IPS-20b (cell line): ENCODE measurements around the gene IPCEF1.
"Not testable (repeated sequence)": the region's sequence is repeated elsewhere in the genome, so short reads cannot be mapped to it uniquely, and the experiment has no call there.

Experiments used
- H3K27ac ChIP-seq: one replicate; pipeline ENCODE4 v1.5.1; 2013; ENCODE audit warnings: low read length
- H3K27me3 ChIP-seq: 2 replicates; pipeline ENCODE4 v1.6.1; 2013; ENCODE audit warnings: mild to moderate bottlenecking, low read length, inconsistent platforms; ENCODE audit not compliant: insufficient read depth
- H3K36me3 ChIP-seq: 2 replicates; pipeline ENCODE4 v1.6.1; 2013; ENCODE audit warnings: low read depth, mild to moderate bottlenecking, inconsistent platforms, low read length, moderate library complexity; ENCODE audit not compliant: insufficient read depth
- H3K4me1 ChIP-seq: 2 replicates; pipeline ENCODE4 v1.6.1; 2013; ENCODE audit warnings: mild to moderate bottlenecking, control low read depth, inconsistent platforms, low read length, moderate library complexity; ENCODE audit not compliant: insufficient read depth
- H3K4me3 ChIP-seq: 2 replicates; pipeline ENCODE4 v1.5.1; 2013; ENCODE audit warnings: mild to moderate bottlenecking, low read length, inconsistent platforms
- H3K9ac ChIP-seq: 2 replicates; pipeline ENCODE4 v1.6.1; 2013; ENCODE audit warnings: low read depth, mild to moderate bottlenecking, inconsistent platforms, low read length, moderate library complexity
- H3K9me3 ChIP-seq: 2 replicates; pipeline ENCODE4 v1.6.1; 2013; ENCODE audit warnings: mild to moderate bottlenecking, low read depth, low read length, inconsistent platforms; ENCODE audit not compliant: insufficient read depth

IPCEF1 gene

DNA sequence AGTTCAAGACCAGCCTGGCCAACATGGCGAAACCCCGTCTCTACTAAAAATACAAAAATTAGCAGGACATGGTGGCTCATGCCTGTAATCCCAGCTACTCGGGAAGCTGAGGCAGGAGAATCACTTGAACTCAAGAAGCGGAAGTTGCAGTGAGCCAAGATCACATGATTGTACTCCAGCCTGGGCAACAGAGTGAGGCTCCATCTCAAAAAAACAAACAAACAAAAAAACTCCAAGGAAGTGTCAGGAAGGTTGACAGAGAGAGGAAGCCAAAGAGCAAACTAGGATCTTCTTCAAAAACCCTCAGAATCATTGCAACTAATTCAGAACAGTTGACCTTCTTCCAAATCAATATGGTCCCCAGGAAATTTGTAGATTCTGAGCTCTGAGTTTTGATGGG is 154.9 kb downstream of the IPCEF1 start:
- not testable (repeated sequence) for H3K36me3 ChIP-seq, H3K9me3 ChIP-seq, H3K27ac ChIP-seq, H3K4me1 ChIP-seq, H3K27me3 ChIP-seq, H3K4me3 ChIP-seq, H3K9ac ChIP-seq

- no peak overlapping the region for H3K9ac ChIP-seq
- H3K4me3 ChIP-seq: no peak overlapping the region
- H3K27me3 ChIP-seq: no peaks in the 10 kb centered on the region
- no peaks in the 10 kb centered on the region for H3K4me1 ChIP-seq
- no peaks in the 10 kb centered on the region for H3K9me3 ChIP-seq
- H3K36me3 ChIP-seq: no peaks in the 10 kb centered on the region
- no peak overlapping the region for H3K27ac ChIP-seq
Measured at GRCh38 chr6:154197196-154197860, 159.3 kb downstream of the IPCEF1 start.

- H3K27ac ChIP-seq: no peak overlapping the region
- no peak overlapping the region for H3K4me3 ChIP-seq
- H3K4me1 ChIP-seq: no peaks in the 10 kb centered on the region
- no peak overlapping the region for H3K9ac ChIP-seq
- H3K27me3 ChIP-seq: no peaks in the 10 kb centered on the region
- H3K9me3 ChIP-seq: no peaks in the 10 kb centered on the region
- no peaks in the 10 kb centered on the region for H3K36me3 ChIP-seq
Measured at GRCh38 chr6:154196333-154196885, 160.2 kb downstream of the IPCEF1 start.

GRCh38 chr6:154187714-154188113 is 168.9 kb downstream of the IPCEF1 start:
- H3K4me3 ChIP-seq: no peak overlapping the region
- no peak overlapping the region for H3K9ac ChIP-seq
- H3K36me3 ChIP-seq: no peaks in the 10 kb centered on the region
- H3K27ac ChIP-seq: no peak overlapping the region
- no peaks in the 10 kb centered on the region for H3K4me1 ChIP-seq
- no peaks in the 10 kb centered on the region for H3K27me3 ChIP-seq
- H3K9me3 ChIP-seq: no peaks in the 10 kb centered on the region

GRCh38 chr6:154187203-154187602 is 169.4 kb downstream of the IPCEF1 start:
- Histone ChIP-seq H3K36me3 (no peaks in the 10 kb centered on the region), H3K27me3 (no peaks in the 10 kb centered on the region), H3K4me3 (no peak overlapping the region), H3K4me1 (no peaks in the 10 kb centered on the region), H3K9me3 (no peaks in the 10 kb centered on the region), H3K9ac (no peak overlapping the region), H3K27ac (no peak overlapping the region)

- Histone ChIP-seq H3K9me3 (no peaks in the 10 kb centered on the region), H3K27me3 (no peaks in the 10 kb centered on the region), H3K4me3 (no peak overlapping the region), H3K36me3 (no peaks in the 10 kb centered on the region), H3K27ac (no peak overlapping the region), H3K4me1 (no peaks in the 10 kb centered on the region), H3K9ac (no peak overlapping the region)
Measured at GRCh38 chr6:154179434-154179833, 177.2 kb downstream of the IPCEF1 start.

DNA sequence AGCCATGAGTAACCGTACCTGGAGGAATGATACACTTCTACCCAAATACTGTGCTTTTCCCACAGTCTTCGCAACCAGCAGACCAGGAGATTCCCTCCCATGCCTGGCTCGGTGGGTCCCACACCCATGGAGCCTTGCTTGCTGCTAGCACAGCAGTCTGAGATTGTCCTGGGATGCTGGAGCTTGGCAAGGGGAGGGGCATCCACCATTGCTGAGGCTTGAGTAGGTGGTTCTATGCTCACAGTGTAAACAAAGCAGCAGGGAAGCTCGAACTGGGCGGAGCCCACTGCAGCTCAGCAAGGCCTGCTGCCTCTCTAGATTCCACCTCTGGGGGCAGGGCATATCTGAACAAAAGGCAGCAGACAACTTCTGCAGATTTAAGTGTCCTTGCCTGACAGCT is 184.2 kb downstream of the IPCEF1 start:
- not testable (repeated sequence) for H3K27ac ChIP-seq

DNA sequence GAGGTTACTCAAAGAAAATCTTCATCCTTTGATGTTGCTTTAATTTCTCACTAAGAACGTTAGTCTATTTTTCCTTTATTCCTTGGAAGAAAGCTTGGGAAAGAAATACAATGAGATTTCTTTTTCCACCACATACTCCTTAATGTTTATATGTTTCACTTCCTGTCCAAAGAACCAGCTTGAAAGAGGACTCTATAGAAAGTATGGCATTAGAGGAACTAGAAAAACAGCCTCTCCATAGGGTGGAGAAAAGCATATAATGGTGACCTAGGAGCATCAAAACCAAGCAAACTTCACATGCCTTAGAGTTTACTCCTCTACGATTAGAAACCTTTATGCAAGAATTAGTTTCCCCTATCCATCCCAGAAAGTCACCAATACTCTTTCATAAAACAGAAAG is 186.5 kb downstream of the IPCEF1 start:
- H3K9me3 ChIP-seq: peaks cover 9% of the 10 kb centered on the region
- H3K4me3 ChIP-seq: no peak overlapping the region
- H3K27ac ChIP-seq: no peak overlapping the region
- H3K27me3 ChIP-seq: no peaks in the 10 kb centered on the region
- H3K4me1 ChIP-seq: no peaks in the 10 kb centered on the region
- no peaks in the 10 kb centered on the region for H3K36me3 ChIP-seq
- no peak overlapping the region for H3K9ac ChIP-seq

More for the DNA sequence above, 184.2 kb downstream of the IPCEF1 start:
- H3K36me3 ChIP-seq, H3K9me3 ChIP-seq, H3K9ac ChIP-seq, H3K4me1 ChIP-seq, H3K4me3 ChIP-seq, H3K27me3 ChIP-seq: not testable (repeated sequence)

- no peaks in the 10 kb centered on the region for H3K27me3 ChIP-seq
- peaks cover 9% of the 10 kb centered on the region for H3K9me3 ChIP-seq
- H3K9ac ChIP-seq: no peak overlapping the region
- H3K27ac ChIP-seq: no peak overlapping the region
- no peaks in the 10 kb centered on the region for H3K36me3 ChIP-seq
- no peak overlapping the region for H3K4me3 ChIP-seq
- H3K4me1 ChIP-seq: no peaks in the 10 kb centered on the region
Measured at GRCh38 chr6:154169193-154169847, 187.3 kb downstream of the IPCEF1 start.

GRCh38 chr6:154167126-154167525 is 189.5 kb downstream of the IPCEF1 start:
- H3K9ac ChIP-seq: no peak overlapping the region
- H3K27ac ChIP-seq: no peak overlapping the region
- H3K9me3 ChIP-seq: peaks cover 6% of the 10 kb centered on the region
- no peak overlapping the region for H3K4me3 ChIP-seq
- no peaks in the 10 kb centered on the region for H3K27me3 ChIP-seq
- H3K36me3 ChIP-seq: no peaks in the 10 kb centered on the region
- no peaks in the 10 kb centered on the region for H3K4me1 ChIP-seq

- H3K4me1 ChIP-seq: no peaks in the 10 kb centered on the region
- H3K27ac ChIP-seq: no peak overlapping the region
- H3K9ac ChIP-seq: no peak overlapping the region
- no peak overlapping the region for H3K4me3 ChIP-seq
- H3K9me3 ChIP-seq: peaks cover 5% of the 10 kb centered on the region
- H3K27me3 ChIP-seq: no peaks in the 10 kb centered on the region
- H3K36me3 ChIP-seq: no peaks in the 10 kb centered on the region
Measured at GRCh38 chr6:154166140-154166539, 190.5 kb downstream of the IPCEF1 start.

DNA sequence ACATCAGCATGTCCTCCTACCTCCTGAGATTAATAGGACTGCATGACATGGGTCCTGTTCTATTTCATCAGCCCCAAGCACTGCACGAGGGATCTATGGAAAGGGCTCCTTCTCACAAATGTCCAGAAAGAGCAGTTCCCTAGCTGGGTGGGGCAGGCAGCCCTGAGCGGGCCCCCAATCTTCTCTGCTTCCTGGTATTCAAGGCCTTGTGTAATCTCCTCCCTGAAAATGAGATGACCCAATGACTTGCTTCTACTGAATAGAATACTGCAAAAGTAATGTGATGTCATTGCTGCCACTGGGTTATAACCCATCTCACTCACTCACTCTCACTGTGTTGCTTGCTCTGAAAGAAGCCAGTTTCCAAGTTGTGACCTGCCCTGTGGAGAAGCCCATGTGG is 191.1 kb downstream of the IPCEF1 start:
- Histone ChIP-seq H3K4me1 (no peaks in the 10 kb centered on the region), H3K27ac (no peak overlapping the region), H3K9me3 (peaks cover 5% of the 10 kb centered on the region), H3K9ac (no peak overlapping the region), H3K27me3 (no peaks in the 10 kb centered on the region), H3K4me3 (no peak overlapping the region), H3K36me3 (no peaks in the 10 kb centered on the region)
